ENCODE data around the gene VMP1.

- TF ChIP-seq CTCF (IDR thresholded peaks at IDR 0.05), result no peak
- no peak for TF ChIP-seq POLR2A (IDR thresholded peaks at IDR 0.05)
These were observed 12.1 kb downstream of the VMP1 start for GRCh38 chr17:59719526-59719925.
